ENCODE results near the gene HILPDA.
A peak's percentile ranks its signal among the peaks of the same experiment; 100 is the strongest.

HILPDA gene

GRCh38 chr7:128455543-128456254 is at the start of gene HILPDA:
Gene HILPDA, plus strand, starts transcription at chr7:128455878. Its CDS starts 1,391 bp downstream, at chr7:128457269.
- no peaks in the 10 kb centered on the region for H3K9me3 ChIP-seq (ENCODE audit: insufficient read depth, low read length)
- peak within 1 kb of the TSS; percentile 98 for H3K9ac ChIP-seq (ENCODE audit: low read length)
- H3K27me3 ChIP-seq (ENCODE audit: low read length) = no peaks in the 10 kb centered on the region
- no peaks in the 10 kb centered on the region for H4K20me1 ChIP-seq (ENCODE audit: low read depth, low read length)
- no peaks in the 10 kb centered on the region for H3K9me2 ChIP-seq (replicated peaks; ENCODE audit: insufficient read depth, low read length)
- peaks cover 20% of the 10 kb centered on the region for H3F3A ChIP-seq (ENCODE audit: insufficient read depth)
- peak within 1 kb of the TSS; percentile 95 for H3K4me3 ChIP-seq (ENCODE audit: insufficient read depth, low read length, poor library complexity, severe bottlenecking)
- peak within 1 kb of the TSS; percentile 98 for H3K4me2 ChIP-seq (ENCODE audit: low read depth, low read length, poor library complexity, severe bottlenecking)
- TF ChIP-seq, protein P1, sequence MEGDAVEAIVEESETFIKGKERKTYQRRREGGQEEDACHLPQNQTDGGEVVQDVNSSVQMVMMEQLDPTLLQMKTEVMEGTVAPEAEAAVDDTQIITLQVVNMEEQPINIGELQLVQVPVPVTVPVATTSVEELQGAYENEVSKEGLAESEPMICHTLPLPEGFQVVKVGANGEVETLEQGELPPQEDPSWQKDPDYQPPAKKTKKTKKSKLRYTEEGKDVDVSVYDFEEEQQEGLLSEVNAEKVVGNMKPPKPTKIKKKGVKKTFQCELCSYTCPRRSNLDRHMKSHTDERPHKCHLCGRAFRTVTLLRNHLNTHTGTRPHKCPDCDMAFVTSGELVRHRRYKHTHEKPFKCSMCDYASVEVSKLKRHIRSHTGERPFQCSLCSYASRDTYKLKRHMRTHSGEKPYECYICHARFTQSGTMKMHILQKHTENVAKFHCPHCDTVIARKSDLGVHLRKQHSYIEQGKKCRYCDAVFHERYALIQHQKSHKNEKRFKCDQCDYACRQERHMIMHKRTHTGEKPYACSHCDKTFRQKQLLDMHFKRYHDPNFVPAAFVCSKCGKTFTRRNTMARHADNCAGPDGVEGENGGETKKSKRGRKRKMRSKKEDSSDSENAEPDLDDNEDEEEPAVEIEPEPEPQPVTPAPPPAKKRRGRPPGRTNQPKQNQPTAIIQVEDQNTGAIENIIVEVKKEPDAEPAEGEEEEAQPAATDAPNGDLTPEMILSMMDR (IDR thresholded peaks at IDR 0.05; ENCODE audit: insufficient read depth, low read length, poor library complexity, severe bottlenecking) = no peak
- no peak for TF ChIP-seq EZH2phosphoT487 (conservative IDR thresholded peaks at IDR 0.05; ENCODE audit: low read length)
- H2AFZ ChIP-seq (ENCODE audit: low read depth, low read length, severe bottlenecking) = peak within 1 kb of the TSS; percentile 95
- H3K36me3 ChIP-seq (ENCODE audit: low read length) = 0 out of 2 replicates have a peak, but pooled peaks cover 3% of the 10 kb centered on the region
- peaks cover 32% of the 10 kb centered on the region for H3K79me2 ChIP-seq (ENCODE audit: insufficient read depth, low read length)
- peak within 1 kb of the TSS; percentile 27 for H3K27ac ChIP-seq (ENCODE audit: low read depth, low read length)

GRCh38 chr7:128406314-128407232 is 49.1 kb upstream of the HILPDA start:
- Histone ChIP-seq H3K9ac (ENCODE audit: low read length) (no peak overlapping the region), H3K27ac (ENCODE audit: low read depth, low read length) (no peak overlapping the region), H3K4me2 (ENCODE audit: low read depth, low read length, poor library complexity, severe bottlenecking) (no peak overlapping the region), H3K36me3 (ENCODE audit: low read length) (no peaks in the 10 kb centered on the region), H3F3A (ENCODE audit: insufficient read depth) (peaks cover 8% of the 10 kb centered on the region), H3K9me3 (ENCODE audit: insufficient read depth, low read length) (no peaks in the 10 kb centered on the region), H4K20me1 (ENCODE audit: low read depth, low read length) (no peaks in the 10 kb centered on the region), H3K4me3 (ENCODE audit: insufficient read depth, low read length, poor library complexity, severe bottlenecking) (no peak overlapping the region), H2AFZ (ENCODE audit: low read depth, low read length, severe bottlenecking) (no peak overlapping the region), H3K9me2 (replicated peaks; ENCODE audit: insufficient read depth, low read length) (no peaks in the 10 kb centered on the region), H3K79me2 (ENCODE audit: insufficient read depth, low read length) (peaks cover 13% of the 10 kb centered on the region; the same call in 1 of the 2 replicates), H3K27me3 (ENCODE audit: low read length) (no peaks in the 10 kb centered on the region)
- no peak for TF ChIP-seq EZH2phosphoT487 (conservative IDR thresholded peaks at IDR 0.05; ENCODE audit: low read length)
- TF ChIP-seq, protein P1 (IDR thresholded peaks at IDR 0.05; ENCODE audit: insufficient read depth, low read length, poor library complexity, severe bottlenecking) = no peak

DNA sequence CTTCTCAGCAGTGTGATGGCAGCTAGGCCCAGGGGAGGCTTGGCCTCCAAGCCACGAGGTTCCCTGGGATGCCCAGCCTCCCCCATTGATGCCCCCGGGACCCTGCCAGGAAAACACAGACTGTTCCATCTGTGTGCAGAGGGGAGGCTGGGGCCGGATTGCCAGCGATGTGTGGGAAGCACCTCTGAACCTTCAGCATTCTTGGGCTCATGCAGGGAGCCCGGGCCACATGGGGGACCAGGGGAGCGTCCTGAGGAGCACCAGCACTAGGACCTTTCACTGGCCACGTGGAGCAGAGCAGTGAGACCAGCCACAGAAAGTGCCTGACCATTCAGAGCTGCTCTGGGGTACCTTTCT is 48.5 kb upstream of the HILPDA start:
- no peaks in the 10 kb centered on the region for H4K20me1 ChIP-seq (ENCODE audit: low read depth, low read length)
- H3K27me3 ChIP-seq (ENCODE audit: low read length) = no peaks in the 10 kb centered on the region
- no peak overlapping the region for H3K27ac ChIP-seq (ENCODE audit: low read depth, low read length)
- H3K9me2 ChIP-seq (replicated peaks; ENCODE audit: insufficient read depth, low read length) = no peaks in the 10 kb centered on the region
- H3K4me2 ChIP-seq (ENCODE audit: low read depth, low read length, poor library complexity, severe bottlenecking) = no peak overlapping the region
- TF ChIP-seq, protein P1 (IDR thresholded peaks at IDR 0.05; ENCODE audit: insufficient read depth, low read length, poor library complexity, severe bottlenecking) = no peak
- TF ChIP-seq EZH2phosphoT487 (conservative IDR thresholded peaks at IDR 0.05; ENCODE audit: low read length) = no peak
- no peaks in the 10 kb centered on the region for H3K36me3 ChIP-seq (ENCODE audit: low read length)
- peaks cover 8% of the 10 kb centered on the region for H3F3A ChIP-seq (ENCODE audit: insufficient read depth)
- peaks cover 13% of the 10 kb centered on the region; the same call in 1 of the 2 replicates for H3K79me2 ChIP-seq (ENCODE audit: insufficient read depth, low read length)
- no peaks in the 10 kb centered on the region for H3K9me3 ChIP-seq (ENCODE audit: insufficient read depth, low read length)
- H2AFZ ChIP-seq (ENCODE audit: low read depth, low read length, severe bottlenecking) = no peak overlapping the region
- no peak overlapping the region for H3K9ac ChIP-seq (ENCODE audit: low read length)
- H3K4me3 ChIP-seq (ENCODE audit: insufficient read depth, low read length, poor library complexity, severe bottlenecking) = no peak overlapping the region
